ENCODE measurements around the gene LIPT2. TPM values are rescaled to one million over a fixed set of nuclear protein-coding genes. Genes with fewer than 3 reads are reported as not detected.

Gene LIPT2
- total RNA-seq, 1 experiment from 2014 or later, result 6.6 TPM

GRCh38 chr11:74466916-74467885 lies 26.3 kb downstream of the LIPT2 start, which contains the start of gene KCNE3:
TSS of gene KCNE3 (minus strand) at chr11:74467549. CDS start at chr11:74457563, 9,986 bp downstream.
- peak; percentile 21 for DNase-seq (ENCODE audit: low read depth)

- no peak for DNase-seq (ENCODE audit: low read depth)
Measured at GRCh38 chr11:74465291-74465708, 28.2 kb downstream of the LIPT2 start.

DNA sequence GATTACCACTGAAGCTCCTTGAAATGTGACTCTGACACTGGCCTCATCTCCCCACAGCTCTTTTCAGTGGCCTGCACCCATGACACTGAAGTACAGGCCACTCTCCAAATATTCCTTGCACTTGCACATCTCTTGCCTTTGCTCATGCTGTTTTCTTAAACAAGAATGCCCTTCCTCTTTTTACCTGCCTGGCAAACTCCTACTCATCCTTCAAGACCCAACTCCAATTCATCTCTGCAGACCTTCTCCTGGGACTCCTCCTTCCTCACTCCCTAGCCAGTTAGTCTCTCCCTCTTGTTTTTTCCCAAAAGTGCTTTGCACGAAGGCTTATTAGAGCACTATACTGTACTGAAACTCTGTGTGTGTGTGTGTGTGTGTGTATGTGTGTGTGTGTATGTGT lies 28.8 kb downstream of the LIPT2 start:
- no peak for DNase-seq (ENCODE audit: low read depth)

DNA sequence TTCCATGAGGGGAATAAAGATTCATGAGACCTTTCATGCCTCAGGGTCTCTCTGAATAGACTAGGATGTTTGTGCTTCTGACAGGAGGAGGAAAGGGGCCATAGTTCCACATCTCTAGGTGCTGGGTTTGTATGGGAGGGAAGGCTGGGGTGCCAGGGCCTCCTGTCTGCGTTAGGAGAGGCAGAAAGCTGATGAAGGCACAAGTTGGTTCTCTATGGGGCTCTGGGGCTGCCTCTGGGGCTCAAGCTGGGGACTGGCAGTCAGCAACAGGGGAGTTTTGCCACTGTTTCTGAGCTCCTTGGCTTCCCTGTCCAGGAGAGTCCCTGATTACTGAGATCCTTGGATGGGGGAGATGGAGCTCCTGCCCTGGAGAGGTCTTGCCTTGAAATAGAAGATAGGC lies 30.3 kb downstream of the LIPT2 start:
- DNase-seq (ENCODE audit: low read depth), result no peak

GRCh38 chr11:74462631-74463030 lies 30.9 kb downstream of the LIPT2 start:
- DNase-seq (ENCODE audit: low read depth), result no peak

- DNase-seq (ENCODE audit: low read depth), result no peak
Measured at GRCh38 chr11:74462009-74462408, 31.5 kb downstream of the LIPT2 start.

DNA sequence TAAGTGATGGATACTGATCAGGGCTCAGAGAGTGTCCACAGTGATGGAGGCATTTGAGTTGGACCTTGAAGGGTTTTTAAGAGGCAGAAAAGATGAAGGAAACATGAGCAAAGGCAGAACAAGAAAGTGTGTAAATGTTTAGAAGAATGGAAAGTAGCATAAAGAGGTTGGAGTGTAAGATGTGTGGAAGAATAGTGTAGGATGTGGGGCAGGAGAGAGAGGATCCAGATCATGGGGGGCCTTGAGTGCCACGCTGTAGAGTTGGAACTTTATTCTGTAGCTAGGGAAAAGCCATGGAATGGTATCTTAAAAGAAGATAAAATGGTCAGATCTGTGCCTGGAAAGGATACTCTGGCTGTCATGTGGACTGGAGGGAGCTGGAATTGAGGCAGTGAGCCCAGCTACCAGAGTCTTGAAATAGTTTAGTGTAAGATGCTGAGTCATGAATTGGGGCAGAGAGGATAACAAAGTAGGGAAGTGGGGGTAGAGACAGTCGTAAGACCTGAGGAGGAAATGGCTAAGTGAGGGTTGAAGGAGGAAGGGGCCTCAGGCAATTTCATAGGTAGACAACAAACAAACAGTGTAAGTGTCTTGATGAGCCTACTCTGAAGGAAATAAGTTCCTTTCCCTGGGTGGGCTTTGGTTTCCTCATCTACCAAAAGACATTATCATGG lies 32.9 kb downstream of the LIPT2 start:
- DNase-seq (ENCODE audit: low read depth), result no peak

DNA sequence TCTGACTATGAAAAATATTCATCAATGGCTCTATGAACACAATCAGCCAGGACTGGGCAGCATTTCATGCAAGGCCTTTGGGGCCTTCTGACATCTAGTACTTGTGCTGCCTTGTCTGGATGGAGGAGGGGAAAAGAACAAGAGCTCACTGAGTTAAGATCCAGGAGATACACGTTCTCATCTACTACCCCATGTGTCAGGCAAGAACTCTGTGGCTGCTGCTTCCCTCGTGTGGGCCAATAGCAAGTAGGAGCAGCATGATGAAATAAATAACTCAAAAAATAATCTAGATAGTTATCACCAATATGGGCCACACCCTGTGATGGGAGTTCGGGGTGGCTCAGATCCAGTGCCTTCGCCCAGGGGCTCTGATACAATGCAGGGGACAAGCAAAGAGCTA lies 33.5 kb downstream of the LIPT2 start:
- no peak for DNase-seq (ENCODE audit: low read depth)

DNA sequence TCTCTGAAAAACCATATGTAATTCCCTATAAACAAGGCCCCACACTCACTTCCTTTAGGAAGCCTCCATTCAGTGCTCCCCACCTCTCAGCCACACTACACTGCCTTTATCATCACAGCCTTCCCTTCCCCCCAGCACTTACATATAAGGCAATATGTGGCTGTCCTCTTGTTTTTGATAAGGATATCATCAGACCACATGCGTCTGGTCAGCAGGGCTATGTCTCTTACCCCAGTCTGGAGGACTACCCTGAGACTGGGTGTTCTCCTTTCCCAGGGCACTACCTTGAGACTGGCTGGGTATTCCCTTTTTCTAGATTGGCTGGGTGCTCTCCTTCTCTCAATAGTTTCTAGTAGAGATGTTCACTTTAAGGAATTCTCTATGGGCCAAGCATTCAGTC lies 33.9 kb downstream of the LIPT2 start:
- DNase-seq (ENCODE audit: low read depth), result no peak

DNA sequence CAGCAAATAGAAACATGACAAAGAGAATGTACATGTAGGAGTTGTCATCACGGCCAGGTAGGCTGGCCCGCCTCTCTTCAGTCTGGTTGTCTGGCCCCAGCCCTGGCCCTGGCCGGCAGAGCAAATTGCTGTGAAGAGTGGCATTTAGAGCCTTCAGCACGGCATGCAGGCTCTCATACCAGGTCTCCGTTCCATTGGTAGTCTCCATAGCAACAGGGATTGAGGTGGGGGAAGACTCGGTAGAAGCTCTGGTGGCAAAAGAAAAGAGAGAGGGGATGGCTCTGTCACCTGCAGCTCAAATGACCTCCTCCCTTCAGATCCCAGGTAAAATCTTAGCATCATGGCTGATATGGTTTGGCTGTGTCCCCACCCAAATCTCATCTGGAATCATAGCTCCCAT lies 36.2 kb downstream of the LIPT2 start:
- no peak for DNase-seq (ENCODE audit: low read depth)

DNA sequence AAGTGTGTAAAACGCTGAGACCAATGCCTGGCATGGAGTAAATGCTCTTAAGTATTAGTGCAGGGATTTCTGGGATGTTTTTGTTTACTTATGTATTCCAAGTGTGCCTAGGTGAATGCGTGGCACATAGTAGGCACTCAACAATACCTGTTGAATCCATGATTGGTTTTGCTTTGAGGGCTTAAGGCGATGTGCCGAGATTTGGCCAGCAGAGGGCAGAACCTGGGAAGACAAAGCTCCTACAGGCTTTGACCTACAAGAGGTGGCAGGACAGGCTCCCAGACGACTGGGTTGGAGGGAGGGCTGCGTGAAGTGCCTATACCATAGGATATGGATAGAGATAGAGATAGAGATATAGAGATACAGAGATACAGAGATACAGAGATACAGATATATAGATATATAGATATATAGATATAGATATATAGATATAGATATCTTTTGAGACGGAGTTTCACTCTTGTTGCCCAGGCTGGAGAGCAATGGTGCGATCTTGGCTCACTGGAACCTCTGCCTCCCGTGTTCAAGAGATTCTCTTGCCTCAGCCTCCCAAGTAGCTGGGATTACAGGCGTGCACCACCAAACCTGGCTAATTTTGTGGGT lies 40.0 kb downstream of the LIPT2 start:
- DNase-seq (ENCODE audit: low read depth), result peak; percentile 61

DNA sequence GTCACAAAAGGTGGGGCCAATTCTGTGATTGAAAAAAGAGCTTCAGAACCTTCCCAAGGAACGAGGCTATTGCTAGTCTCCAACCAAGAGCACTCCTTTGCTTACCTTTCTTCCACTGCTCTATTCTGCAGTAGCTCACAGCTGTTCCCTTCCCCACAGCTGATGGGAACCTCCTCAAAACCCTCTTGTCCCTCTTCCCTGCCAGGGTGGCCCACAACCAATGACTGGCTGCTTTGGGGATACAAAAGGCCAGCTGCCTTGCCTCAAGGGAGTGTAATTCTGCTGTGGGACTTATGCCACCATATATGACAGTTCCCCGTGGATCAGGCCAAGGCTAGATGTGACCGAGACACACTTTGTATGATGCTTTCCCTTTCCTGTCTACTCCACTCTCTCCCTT lies 41.2 kb downstream of the LIPT2 start:
- DNase-seq (ENCODE audit: low read depth), result no peak

DNA sequence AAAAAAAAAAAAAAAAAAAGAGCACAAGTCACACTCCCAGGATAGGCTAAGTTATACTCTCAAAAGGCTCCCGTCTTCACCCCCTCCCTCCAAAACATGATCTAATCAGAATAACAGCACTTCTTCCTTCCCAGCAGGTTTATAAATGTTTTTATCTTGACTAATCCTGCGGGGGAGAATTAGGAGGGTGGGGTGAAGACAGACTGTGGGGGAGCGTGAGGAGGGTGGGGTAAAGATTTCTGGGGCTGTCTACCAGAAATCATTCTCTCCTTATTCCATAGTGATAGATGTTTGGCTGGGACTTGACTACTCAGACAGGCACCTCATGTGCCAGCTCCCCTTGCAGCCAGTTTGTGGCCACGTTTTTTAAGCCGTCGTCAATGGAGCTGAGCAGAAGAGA lies 43.2 kb downstream of the LIPT2 start:
- DNase-seq (ENCODE audit: low read depth), result no peak

DNA sequence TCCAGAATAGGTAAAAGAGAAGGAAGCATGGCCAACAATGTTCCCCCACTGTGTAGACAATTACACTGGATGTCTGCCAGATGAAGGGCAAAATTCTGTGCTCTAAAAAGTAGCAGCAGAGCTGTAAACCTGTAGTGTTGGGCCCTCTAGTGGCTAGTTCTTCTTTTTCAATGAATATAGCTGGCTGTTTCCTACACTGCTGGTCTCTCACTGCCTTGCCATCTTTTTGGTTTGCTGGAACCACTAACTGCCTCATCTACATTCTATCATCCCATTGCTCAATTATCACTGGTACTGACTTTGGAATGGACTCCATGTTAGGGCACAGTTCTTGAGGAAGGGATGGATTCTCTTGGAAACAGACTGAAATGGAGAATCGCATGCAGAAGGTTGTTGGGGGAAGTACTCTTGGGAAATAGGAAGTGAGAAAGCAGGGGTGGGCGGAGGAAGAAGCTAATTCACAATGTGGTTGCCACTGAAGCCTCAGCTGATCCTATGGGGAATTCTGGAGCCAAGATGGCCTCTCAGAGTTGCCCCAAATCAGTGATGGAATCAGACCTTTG lies 44.1 kb downstream of the LIPT2 start:
- DNase-seq (ENCODE audit: low read depth), result peak; percentile 69

DNA sequence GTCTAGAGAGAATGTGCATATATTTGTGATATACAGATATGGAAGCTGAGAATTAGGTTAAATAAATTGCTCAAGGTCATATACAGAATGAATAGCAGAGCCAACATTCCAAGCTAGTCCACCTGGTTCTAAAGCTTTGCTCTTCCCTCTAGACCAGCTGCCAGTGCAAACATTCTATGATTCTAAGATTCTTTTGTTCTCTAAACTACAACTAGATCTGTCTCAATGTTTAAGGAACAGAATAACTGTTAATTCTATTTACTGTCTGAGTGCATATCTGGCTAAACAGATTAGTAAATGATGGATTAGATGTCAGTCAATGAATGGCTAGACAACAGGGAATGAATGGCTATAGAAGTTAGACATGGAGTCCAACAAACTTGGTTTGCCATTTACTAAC lies 45.8 kb downstream of the LIPT2 start:
- no peak for DNase-seq (ENCODE audit: low read depth)

DNA sequence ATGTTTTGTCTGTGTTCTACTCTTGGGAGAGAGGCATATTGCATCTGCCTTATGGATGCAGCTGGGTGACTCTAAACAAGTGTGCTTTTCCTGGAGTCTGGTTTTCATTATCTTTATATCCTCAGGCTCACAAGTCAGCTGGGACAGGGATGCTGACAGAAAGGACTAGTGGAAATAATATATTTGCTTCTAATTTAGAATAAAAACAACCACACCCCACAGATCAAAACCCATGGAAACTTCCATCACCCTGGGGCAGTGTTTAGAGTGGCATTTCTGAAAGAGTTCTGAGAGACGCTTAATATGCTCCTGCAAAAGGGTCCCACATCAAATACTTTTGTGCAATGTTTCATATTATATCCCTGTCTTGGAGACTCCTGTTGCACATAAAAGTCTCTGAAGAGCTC lies 47.0 kb downstream of the LIPT2 start:
- DNase-seq (ENCODE audit: low read depth), result no peak

- DNase-seq (ENCODE audit: low read depth), result no peak
Measured at GRCh38 chr11:74444173-74444826, 49.2 kb downstream of the LIPT2 start.

DNA sequence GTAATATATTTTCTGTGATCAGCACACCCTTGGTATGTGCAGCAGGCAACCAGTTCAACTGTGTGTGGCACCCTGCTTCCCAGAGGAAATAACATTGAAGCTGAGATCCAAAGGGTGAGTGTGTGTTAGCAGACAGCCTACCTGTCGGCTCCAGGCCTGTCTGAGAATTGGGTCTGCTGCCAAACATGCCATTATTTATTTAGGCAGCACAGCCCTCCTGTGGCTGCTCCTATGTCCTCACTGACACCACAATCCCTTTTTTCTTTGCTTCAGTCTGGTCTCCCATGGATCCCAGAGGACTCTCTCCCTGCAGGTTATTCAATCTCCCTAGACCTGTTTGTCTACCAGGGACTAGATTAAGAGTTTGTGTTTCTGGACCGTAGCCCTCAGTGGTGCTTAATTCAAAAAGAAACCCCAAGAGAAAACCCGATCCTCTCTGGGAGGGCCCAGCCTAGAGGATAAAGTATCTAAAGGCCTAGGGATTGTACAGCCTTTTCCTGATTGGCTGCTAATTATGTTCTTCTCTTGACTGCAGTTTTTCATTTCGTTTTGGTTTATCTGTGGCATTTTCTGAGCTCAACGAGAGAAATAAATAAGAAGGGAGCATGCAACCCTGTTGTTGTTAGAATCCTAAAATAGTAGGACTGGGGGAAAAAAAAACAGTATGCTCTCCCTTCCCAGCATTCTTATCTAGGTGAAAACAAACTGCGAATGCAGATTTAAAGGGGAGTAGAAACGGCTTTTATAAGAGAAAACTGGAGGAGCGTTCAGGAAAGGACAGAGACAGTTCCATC lies 50.3 kb downstream of the LIPT2 start:
- peak; percentile 54 for DNase-seq (ENCODE audit: low read depth)

GRCh38 chr11:74442636-74443035 lies 50.9 kb downstream of the LIPT2 start:
- peak; percentile 19 for DNase-seq (ENCODE audit: low read depth)

Measured in Daoy (cell line).